GM12864 (cell line): ENCODE measurements around the gene DCTN3.

Experiments
- DNase-seq: peaks from one replicate; pipeline ENCODE4 v3.0.0-alpha.2; 2011; ENCODE audit warnings: low read depth
- H3K4me3 ChIP-seq: 2 replicates; pipeline ENCODE4 v1.5.1; 2011; ENCODE audit warnings: mild to moderate bottlenecking, low read depth, low read length, control low read depth
- CTCF ChIP-seq: IDR thresholded peaks from 2 replicates; pipeline ENCODE4 v1.5.1; 2011; ENCODE audit warnings: low read depth, mild to moderate bottlenecking, moderate library complexity, low read length, control low read depth, inconsistent platforms; ENCODE audit errors: missing control alignments

The DCTN3 gene

GRCh38 chr9:34587271-34587670 lies 33.0 kb downstream of the DCTN3 start:
- no peak for DNase-seq
- H3K4me3 ChIP-seq, result no peak overlapping the region
- TF ChIP-seq CTCF, result no peak

DNA sequence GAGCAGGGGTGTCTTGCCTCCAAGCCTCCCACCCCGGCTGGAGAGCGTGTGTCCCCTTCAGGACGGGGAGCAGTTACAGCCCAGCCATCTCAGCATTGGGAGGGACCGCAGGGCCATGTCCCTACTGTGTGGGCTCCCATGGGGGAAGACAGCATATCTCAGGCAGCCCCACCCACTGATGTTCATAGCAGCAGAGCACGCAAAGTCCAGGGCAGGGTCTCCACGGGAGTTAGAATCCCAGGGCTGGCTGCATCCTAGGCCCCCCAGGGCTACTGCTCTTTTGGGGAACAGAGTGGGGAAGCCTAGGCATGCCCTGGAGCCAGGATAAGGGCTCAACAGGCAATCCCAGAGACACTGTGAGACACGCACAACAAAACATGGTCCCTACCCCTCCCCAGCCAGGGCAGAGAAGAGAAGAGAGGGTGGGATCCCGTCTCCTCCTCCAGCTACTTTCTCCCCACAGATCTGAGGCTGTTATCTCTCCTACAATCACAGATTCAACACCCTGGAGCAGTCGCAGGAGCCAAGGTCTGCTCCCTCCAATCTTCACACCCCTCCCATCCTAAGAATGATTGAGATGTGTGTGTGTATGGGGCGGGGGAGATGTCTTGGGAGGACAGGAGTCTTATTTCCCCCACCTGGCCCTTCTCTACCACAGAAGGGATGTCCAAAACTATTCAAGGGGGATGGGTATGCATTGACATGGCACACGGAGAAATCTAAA lies 34.2 kb downstream of the DCTN3 start:
- no peak overlapping the region for H3K4me3 ChIP-seq
- DNase-seq, result no peak
- TF ChIP-seq CTCF, result no peak

- TF ChIP-seq CTCF, result no peak
- H3K4me3 ChIP-seq, result no peak overlapping the region
- no peak for DNase-seq
These were observed 35.3 kb downstream of the DCTN3 start for GRCh38 chr9:34584970-34585369.

- TF ChIP-seq CTCF, result no peak
- DNase-seq, result no peak
- no peak overlapping the region for H3K4me3 ChIP-seq
These were observed 37.5 kb downstream of the DCTN3 start for GRCh38 chr9:34582787-34583186.

DNA sequence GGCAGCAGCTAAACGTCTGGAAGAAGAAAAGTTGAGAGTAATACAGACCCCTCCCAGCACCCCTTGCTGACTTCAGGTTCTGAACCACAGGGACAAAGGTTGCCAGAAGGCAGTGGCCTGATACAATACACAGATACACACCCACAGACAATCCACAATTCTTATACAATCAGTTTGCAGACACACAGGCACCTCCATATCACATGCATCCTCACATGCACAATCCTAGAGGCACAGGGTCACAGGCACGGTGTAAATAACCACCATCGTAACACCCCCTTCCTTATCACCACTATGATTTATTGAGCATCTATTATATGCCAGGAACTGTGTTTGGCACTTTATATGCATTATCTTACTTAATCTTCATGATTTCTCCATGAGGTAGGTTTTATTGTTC lies 39.0 kb downstream of the DCTN3 start:
- DNase-seq, result no peak
- no peak overlapping the region for H3K4me3 ChIP-seq
- no peak for TF ChIP-seq CTCF

DNA sequence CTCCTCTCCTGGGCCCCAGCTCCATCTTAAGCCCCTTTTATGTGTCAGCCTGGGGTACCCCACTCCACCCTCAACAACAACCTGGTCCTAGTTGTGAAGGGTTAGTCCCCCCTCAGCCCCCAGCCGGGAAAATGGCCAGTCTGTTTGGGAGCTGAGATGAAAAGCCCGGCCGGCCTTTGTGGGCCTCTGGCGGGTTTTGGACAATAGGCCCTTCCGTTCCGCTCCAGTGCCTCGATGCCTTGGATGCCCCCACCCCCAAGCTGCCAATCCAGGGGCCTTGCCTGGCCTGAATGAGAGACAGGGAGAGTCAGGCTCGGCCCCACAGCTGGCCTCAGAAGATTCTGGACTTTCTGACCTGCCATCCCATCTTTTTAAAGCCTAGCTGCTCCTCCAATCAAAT lies 39.9 kb downstream of the DCTN3 start:
- TF ChIP-seq CTCF, result no peak
- DNase-seq, result no peak
- H3K4me3 ChIP-seq, result no peak overlapping the region

DNA sequence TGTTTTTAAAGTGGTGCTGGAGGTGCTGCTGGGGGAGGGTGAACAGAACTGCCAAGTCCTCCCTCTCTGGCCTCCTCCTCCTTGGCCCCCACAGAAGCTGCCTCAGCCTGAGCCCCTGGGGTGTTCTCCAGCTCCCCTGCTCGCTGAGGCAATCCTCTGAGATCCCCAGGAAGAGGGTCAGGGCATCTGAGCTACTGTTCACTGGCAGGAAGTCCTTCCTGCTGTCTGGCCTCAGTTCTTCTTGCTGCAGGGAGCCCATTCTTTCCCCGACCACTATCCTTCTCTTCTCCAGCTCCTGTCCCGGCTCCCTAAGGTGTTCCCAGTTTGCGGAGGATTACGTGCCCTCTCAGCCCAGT lies 40.5 kb downstream of the DCTN3 start:
- TF ChIP-seq CTCF, result no peak
- no peak overlapping the region for H3K4me3 ChIP-seq
- DNase-seq, result no peak
